GM18526 (cell line): ENCODE measurements around the gene ASXL1.
A peak's percentile ranks its signal among the peaks of the same experiment; 100 is the strongest.

Experiments used
- POLR2A ChIP-seq: IDR thresholded peaks from 3 replicates; pipeline ENCODE4 v1.6.1; 2011; ENCODE audit not compliant: insufficient read length; ENCODE audit errors: extremely low read depth

Gene ASXL1

DNA sequence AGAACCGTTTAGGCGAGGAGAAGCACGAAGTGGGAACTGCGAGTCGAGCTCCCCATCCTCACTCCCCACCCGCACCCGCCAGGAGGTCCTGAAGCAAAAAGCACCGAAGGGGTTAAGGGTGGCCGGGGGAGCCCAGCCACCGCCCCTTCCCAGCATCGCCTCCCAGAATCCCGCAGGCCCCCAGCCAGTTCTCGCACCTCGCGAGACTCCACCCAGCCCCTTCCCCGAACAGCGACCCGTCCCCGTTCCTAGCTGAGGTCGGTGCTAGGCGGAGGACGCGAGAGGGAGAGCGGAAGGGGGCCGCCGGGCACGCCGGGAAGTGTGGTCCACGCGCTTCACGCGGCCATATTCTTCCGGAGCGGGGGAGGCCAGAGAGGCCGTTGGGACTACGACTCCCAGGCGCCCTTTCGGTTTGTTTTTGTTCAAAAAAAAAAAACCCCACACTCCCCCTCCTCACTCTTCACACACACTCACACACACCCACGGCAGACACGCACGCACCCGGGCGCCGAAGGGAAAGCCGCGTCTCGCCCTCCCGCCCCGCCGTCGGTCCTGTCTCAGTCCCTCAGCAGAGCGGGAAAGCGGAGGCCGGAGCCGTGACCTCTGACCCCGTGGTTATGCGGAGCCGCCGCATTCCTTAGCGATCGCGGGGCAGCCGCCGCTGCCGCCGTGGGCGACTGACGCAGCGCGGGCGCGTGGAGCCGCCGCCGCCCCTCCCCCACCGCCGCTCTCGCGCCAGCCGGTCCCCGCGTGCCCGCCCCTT lies at the start of gene ASXL1:
TSS of gene ASXL1 (plus strand) at position 463 of the 763 bp plus-strand sequence. CDS start 445 bp downstream, outside the sequence.
- peak; percentile 72 for TF ChIP-seq POLR2A

DNA sequence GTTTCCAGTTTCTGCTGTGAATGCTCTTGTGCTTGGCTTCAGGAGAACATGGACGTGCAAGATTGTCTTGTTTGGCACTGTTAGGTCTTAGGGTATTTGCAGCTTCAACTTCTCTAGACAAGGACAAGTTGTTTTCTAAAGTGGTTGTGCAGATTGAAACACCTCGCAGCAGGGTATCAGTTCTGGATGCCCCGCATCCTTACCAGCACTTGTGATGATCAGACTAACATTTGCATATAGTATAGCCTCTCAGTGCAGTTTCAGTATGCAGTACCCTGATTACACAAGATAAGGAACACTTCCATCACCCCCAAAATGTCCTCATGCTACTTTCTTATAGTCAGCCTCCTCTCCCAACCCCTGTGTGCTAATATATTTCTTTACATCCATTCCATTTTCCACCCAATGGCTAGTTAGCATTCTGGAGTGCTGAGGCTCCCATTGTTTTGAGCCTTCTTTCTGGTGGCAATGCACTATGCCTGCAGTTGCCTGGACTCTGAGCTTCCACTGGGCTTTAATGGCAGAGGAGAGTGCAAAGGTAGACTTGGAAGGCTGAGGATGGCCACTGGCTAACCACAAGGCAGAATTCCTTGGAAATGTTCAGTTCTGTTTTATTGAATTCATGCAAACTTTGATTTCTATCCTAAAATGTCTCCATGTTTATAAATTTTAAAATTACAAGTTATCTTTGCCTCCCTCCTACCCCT lies 45.3 kb upstream of the ASXL1 start:
- no peak for TF ChIP-seq POLR2A

GRCh38 chr20:32314768-32315167 lies 43.4 kb upstream of the ASXL1 start:
- no peak for TF ChIP-seq POLR2A

GRCh38 chr20:32315399-32315798 lies 42.7 kb upstream of the ASXL1 start:
- no peak for TF ChIP-seq POLR2A

DNA sequence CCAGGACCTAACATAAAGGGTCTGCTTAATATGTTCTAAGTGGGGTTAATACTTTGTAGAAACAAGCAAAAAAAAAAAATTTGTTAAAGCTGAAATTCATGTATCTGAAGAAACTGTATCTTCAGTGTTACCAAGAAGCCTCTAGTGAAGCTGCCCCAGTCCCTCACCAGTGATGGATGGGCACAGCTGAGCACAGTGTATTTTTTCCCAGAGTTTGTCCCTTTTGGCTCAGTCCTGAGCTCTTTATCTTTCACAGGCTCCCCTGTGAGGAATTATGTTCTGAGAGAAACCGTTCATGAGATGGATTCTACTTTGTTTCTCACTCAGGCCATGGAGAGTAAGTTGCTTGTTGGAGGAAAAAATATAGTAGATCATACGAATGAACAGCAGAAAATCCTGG lies 42.2 kb upstream of the ASXL1 start:
- no peak for TF ChIP-seq POLR2A

DNA sequence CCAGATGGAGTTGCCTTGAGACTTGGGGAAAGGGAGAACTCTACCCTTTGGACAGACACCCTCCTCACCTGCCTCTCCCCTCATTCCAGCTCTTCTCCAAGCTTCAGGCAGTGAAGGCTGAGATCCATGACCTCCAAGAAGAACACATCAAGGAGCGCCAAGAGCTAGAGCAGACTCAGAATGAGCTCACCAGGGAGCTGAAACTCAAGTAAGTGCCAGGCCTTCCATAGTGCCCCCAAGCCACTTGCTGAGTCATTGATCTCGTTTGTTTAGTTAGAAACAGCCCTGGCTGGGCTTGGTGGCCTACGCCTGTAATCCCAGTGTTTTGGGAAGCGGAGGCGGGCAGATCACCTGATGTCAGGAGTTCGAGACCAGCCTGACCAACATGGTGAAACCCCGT lies 41.5 kb upstream of the ASXL1 start:
- no peak for TF ChIP-seq POLR2A

DNA sequence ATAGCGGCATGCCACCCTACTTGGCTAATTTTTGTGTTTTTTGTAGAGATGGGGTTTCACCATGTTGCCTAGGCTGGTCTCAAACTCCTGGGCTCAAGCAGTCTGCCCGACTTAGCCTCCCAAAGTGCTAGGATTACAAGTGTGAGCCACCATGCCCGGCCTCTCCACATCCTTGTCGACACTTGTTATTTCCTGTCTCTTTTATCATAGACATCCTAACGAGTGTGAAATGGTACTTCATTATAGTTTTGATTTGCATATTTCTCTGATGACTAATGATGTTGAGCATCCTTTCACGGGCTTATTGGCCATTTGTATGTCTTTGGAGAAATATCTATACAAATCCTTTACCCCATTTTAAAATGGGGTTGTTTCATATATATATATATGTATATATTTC lies 39.0 kb upstream of the ASXL1 start:
- TF ChIP-seq POLR2A, result no peak

DNA sequence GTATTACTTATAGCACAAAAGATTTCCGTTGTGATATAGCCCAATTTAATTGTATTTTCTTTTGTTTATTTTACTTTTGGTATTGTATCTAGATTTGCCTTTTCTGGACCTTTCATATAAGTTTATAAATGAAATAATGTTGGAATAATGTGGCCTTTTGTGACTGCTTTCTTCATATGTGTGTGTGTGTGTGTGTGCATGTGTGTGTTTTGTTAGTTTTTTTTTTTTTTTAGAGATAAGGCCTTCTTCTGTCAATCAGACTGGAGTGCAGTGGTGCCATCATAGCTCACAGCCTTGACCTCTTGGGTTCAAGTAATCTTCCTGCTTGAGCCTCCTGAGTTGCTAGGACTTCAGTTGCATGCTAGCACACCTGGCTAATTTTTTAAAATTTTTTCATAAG lies 37.8 kb upstream of the ASXL1 start:
- TF ChIP-seq POLR2A, result no peak

DNA sequence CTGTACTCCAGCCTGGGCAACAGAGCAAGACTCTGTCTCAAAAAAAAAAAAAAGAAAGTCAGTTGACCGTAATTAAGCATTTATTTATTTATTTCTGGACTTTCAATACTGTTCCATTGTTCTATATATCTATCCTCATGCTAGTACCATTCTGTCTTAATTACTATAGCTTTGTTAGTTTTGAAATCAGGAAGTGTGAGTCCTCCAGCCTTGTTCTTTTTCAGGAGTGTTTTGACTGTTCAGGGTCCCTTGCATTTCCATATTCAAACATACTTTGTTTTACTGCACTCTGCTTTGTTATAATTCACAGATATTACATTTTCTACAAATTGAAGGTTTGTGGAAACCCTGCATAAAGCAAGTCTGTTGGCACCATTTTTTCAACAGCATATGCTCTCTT lies 36.7 kb upstream of the ASXL1 start:
- TF ChIP-seq POLR2A, result no peak

DNA sequence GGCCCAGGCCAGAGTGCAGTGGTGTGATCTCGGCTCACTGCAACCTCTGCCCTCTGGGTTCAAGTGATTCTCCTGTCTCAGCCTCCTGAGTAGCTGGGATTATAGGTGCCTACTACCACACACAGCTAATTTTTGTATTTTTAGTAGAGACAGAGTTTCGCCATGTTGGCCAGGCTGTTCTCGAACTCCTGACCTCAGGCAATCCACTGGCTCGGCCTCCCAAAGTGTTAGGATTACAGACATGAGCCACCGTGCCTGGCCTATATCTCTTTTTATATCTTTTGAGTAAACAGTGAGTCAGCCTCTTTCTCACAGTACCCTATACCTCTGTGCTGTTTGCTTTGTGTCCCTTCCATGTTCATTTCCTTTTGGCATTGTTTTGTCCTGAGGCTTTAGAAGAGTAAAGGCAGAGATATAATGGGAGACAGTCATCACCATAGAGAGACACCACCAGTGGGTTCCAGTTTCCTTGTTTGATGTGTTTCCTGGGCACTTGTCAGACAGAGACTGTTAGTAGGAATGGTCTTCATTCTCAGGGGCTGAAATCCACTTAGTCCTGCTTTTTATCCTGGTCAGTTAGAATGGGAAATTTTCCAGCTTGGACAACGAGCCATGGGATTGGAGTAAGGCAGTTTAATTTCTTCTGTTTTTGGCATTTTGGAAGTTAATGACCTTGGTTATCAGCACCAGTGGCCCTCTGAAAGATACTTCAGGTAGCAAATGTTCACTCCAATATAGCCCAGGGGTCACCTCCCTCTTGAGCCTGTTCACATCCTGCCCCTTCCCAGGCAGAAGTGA lies 32.2 kb upstream of the ASXL1 start:
- no peak for TF ChIP-seq POLR2A

DNA sequence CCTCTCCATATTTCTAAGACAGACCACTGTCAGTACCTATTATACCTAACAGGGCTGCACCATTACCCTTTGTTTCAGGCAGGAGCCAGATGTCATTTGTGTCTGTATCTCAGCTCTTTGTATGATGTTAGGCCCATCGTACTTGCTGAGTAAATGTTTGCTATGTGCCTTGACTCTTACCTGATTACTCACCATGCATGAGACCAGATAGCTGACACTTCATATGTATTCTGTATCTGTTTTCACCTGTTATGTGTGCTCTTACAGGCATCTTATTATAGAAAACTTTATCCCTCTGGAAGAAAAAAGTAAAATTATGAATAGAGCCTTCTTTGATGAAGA lies 31.7 kb upstream of the ASXL1 start:
- no peak for TF ChIP-seq POLR2A

DNA sequence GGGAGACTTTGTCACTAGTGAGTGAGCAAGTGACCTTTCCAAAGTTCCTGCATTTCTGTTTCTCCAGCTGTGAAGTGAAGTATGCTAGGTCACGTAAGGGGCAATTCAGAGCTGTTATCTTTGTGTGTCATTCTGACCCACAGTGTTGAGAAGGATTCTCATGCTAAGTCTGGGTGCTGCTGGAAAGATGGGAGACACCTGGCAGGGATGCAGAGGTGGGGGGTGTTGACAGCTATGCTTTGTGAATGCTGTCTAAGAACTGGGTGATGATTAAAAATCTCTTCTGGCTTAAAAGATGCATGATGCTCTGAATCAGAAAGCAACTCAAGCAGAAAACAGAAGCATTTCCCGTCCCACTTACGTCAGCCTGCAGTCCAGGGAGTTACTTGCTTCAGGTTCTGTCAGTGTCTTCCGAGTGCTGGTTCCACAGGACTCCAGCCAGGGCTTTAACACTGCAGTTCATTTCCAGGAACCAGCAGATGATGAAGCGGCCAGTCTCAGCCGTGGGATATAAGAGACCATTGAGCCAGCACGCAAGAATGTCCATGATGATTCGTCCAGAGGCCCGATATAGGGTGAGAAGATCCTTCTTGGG lies 30.9 kb upstream of the ASXL1 start:
- no peak for TF ChIP-seq POLR2A

DNA sequence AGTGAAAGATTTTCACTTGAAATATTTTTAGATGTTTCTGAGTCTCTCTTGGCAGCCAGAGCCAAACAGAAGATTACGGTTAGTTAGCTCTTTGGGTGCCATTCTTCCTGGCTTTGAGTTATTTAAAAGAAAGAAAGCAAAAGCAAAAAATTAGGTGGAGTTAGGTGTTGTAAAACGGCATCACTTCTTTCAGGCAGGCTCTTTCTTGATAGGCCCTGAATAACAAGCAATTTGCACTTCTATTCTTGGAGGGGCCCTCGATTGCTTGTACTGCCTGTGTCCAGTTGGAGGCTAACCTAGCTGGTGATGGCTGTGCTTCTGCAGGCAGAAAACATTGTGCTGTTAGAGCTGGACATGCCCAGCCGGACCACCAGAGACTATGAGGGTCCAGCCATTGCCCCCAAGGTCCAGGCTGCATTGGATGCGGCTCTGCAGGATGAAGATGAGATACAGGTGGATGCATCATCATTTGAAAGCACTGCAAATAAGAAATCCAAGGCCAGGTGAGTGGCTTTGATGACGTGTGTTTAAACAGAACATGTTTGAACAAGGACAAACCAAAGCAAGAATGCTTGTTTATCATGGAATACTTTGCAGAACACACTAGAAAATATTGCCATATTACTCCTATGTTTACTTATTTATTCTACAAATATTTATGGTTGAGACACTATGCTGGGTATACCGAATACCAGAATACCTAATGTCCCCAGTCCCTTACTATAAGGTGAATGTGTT lies 28.1 kb upstream of the ASXL1 start:
- no peak for TF ChIP-seq POLR2A

DNA sequence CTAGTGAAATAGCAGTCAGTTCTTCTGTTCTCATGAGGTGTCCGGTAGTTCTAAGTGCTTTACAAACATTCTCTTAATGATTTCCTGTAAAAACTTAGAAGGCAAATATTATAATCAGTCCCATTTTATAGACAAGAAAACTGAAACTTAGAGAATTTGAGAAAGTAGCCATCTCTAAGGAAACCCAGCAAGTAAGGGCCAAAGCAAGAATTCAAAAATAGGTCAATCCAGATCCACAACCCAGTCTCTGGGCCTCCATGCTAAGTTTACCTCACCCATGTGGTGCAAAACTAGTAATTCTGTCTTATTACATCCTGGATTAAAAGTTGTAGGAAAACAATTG lies 27.6 kb upstream of the ASXL1 start:
- no peak for TF ChIP-seq POLR2A

DNA sequence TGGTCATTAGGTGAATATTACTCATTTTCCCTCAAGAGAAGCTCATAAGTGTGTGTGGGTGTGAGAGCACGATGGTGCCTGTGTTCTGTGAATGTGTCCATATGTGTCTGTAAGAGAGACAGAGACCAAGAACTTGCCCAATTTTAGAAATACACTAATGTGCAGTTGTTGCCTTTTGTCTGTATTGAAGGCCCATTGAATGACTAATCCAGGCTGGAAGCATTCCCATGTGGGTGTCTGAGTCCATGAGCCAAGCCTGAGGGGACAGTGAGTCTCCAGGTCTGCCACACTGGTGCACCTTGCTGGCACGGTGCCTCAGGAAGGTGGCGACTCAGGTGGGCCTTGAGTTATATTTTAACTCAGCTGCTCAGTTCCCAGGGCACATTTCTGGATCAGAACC lies 25.5 kb upstream of the ASXL1 start:
- no peak for TF ChIP-seq POLR2A
